HepG2 (cell line): ENCODE data around the gene DHH. TPM values are rescaled to one million over a fixed set of nuclear protein-coding genes. Genes with fewer than 3 reads are reported as not detected.

Experiments used
- FLYWCH1 ChIP-seq: sonication (generic); formaldehyde crosslinking; IDR thresholded peaks from 2 replicates; pipeline ENCODE4 v1.8.1; 2023; ENCODE audit warnings: mild to moderate bottlenecking, missing genetic modification reagents
- KLF16 ChIP-seq, 2 experiments: sonication (generic) in 1 of 2; formaldehyde crosslinking in 1 of 2; IDR thresholded peaks; 2 replicates each; pipeline versions ENCODE4 v1.6.1 to v1.8.0; 2016 to 2023; ENCODE audit warnings: missing genetic modification reagents in 2 of 2, missing compliant biosample characterization in 1 of 2
- NFKB2 ChIP-seq: sonication (generic); formaldehyde crosslinking; IDR thresholded peaks from 2 replicates; pipeline ENCODE4 v1.4.0; 2020; ENCODE audit warnings: missing genetic modification reagents, borderline replicate concordance
- NRL ChIP-seq: sonication (generic); formaldehyde crosslinking; IDR thresholded peaks from 2 replicates; pipeline ENCODE4 v1.5.0; 2020; ENCODE audit warnings: missing genetic modification reagents, mild to moderate bottlenecking, moderate library complexity, borderline replicate concordance
- TOE1 ChIP-seq: sonication (generic); formaldehyde crosslinking; IDR thresholded peaks from 2 replicates; pipeline ENCODE4 v1.4.0; 2020; ENCODE audit warnings: mild to moderate bottlenecking, missing genetic modification reagents
- YY1 ChIP-seq: IDR thresholded peaks from 2 replicates; pipeline ENCODE4 v1.6.1; 2011; ENCODE audit warnings: low read length, low read depth, moderate library complexity, mild to moderate bottlenecking; ENCODE audit not compliant: insufficient read depth, insufficient replicate concordance
- ZNF549 ChIP-seq: sonication (generic); formaldehyde crosslinking; IDR thresholded peaks from 2 replicates; pipeline ENCODE4 v1.5.0; 2020; ENCODE audit warnings: missing genetic modification reagents
- ZNF572 ChIP-seq: sonication (generic); formaldehyde crosslinking; IDR thresholded peaks from 2 replicates; pipeline ENCODE4 v1.5.1; 2020; ENCODE audit warnings: mild to moderate bottlenecking, missing genetic modification reagents
- polyA plus RNA-seq, 8 experiments: library from polyadenylated mRNA; depleted of rRNA in 3 of 8; stranded (reverse) in 7 of 8; unstranded in 1 of 8; fragments of >200 nt; fragmentation: Illumina TruSeq in 4 of 8; extraction: Trizol in 4 of 8; gene quantifications; 2 replicates each; pipeline versions ENCODE4 v1.2.1 to v1.2.3, GENCODE V29; 2011 to 2016; ENCODE audit warnings: low read depth in 4 of 8, missing spikeins in 1 of 8, mixed read lengths in 1 of 8; ENCODE audit not compliant: insufficient read depth in 1 of 8
- total RNA-seq, 5 experiments: library from RNA; depleted of rRNA; stranded (reverse); fragments of >200 nt; fragmentation: Illumina TruSeq; extraction: Trizol; gene quantifications; 2 replicates each; pipeline ENCODE4 v1.2.3, GENCODE V29; 2016; ENCODE audit warnings: low read depth in 1 of 5
- TF ChIP-seq, protein P1 (sequence below): sonication (generic); formaldehyde crosslinking; IDR thresholded peaks from 2 replicates; pipeline ENCODE4 v1.8.0; 2022; ENCODE audit warnings: mild to moderate bottlenecking, missing genetic modification reagents, moderate library complexity
- TF ChIP-seq, protein P2 (sequence below): sonication (generic); formaldehyde crosslinking; conservative IDR thresholded peaks from 2 replicates; pipeline ENCODE4 v1.8.0; 2022; ENCODE audit warnings: mild to moderate bottlenecking, moderate library complexity, missing genetic modification reagents
- TF ChIP-seq, protein P3 (sequence below): IDR thresholded peaks from 2 replicates; pipeline ENCODE4 v1.6.1; 2016; ENCODE audit warnings: missing compliant biosample characterization, missing genetic modification reagents, borderline replicate concordance
- TF ChIP-seq, protein P4 (sequence below): sonication (generic); formaldehyde crosslinking; IDR thresholded peaks from 2 replicates; pipeline ENCODE4 v1.5.1; 2020; ENCODE audit warnings: missing genetic modification reagents, mild to moderate bottlenecking, borderline replicate concordance
- TF ChIP-seq, protein P5 (sequence below): IDR thresholded peaks from 2 replicates; pipeline ENCODE4 v1.6.1; 2016; ENCODE audit warnings: low read depth, control low read depth
- TF ChIP-seq, protein P6 (sequence below): sonication (generic); formaldehyde crosslinking; IDR thresholded peaks from 2 replicates; pipeline ENCODE4 v1.5.1; 2020; ENCODE audit warnings: mild to moderate bottlenecking, missing genetic modification reagents

Gene DHH
- total and polyA plus RNA-seq, 2 of the 13 experiments (the other 11 are each of a cell fraction or from before 2014, with no cell fraction given), result not detected

DNA sequence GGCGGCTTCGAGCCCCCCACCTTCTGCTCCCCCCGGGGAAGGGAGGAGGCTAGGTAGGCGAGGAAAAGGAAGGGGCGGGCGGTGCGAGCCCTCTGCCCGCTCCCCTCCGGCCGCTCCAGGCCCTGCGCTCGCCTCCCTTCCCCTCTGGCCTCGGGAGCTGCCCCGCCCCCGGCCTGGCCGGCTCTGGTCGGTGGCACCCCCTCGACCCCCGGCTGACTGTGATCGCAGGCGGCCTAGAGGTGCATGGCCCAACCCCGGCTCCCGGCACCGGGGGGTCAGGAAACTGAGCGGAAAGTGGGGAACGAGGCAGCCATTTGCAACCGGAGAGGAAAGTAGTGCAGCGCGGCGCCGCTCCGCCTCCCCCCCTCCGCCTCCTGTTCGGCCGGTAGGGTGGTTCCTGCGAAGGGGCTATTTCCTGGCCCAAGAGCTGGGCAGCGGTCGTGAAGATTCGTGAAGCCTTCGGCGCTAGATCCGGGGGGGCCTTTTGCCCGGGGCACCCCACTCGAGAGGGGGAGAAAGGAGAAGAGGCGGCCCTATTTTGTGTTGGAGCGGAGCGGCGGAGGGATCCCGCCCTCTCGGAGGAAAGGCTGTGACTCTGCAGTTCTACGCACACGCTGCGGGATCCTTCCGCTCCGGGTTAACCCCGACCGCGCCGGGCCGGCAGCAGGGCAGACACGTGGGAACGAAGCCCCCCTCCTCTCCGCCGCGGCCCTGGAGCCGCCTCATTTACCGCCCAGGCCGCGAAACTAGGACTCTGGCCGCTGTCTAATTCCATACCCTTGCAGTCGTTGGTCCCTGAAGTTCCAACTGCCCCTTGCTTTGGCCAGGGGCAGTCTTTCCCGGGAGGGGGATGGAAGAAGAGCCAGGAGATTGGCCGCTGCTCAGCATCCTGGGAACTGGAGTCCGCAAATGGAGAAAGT lies 34.1 kb downstream of the DHH start, which contains the start of gene KMT2D (continued):
- TF ChIP-seq, protein P1, sequence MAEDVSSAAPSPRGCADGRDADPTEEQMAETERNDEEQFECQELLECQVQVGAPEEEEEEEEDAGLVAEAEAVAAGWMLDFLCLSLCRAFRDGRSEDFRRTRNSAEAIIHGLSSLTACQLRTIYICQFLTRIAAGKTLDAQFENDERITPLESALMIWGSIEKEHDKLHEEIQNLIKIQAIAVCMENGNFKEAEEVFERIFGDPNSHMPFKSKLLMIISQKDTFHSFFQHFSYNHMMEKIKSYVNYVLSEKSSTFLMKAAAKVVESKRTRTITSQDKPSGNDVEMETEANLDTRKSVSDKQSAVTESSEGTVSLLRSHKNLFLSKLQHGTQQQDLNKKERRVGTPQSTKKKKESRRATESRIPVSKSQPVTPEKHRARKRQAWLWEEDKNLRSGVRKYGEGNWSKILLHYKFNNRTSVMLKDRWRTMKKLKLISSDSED (CRISPR knock-in tag), result no peak
- TF ChIP-seq, protein P2, sequence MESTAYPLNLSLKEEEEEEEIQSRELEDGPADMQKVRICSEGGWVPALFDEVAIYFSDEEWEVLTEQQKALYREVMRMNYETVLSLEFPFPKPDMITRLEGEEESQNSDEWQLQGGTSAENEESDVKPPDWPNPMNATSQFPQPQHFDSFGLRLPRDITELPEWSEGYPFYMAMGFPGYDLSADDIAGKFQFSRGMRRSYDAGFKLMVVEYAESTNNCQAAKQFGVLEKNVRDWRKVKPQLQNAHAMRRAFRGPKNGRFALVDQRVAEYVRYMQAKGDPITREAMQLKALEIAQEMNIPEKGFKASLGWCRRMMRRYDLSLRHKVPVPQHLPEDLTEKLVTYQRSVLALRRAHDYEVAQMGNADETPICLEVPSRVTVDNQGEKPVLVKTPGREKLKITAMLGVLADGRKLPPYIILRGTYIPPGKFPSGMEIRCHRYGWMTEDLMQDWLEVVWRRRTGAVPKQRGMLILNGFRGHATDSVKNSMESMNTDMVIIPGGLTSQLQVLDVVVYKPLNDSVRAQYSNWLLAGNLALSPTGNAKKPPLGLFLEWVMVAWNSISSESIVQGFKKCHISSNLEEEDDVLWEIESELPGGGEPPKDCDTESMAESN (CRISPR knock-in tag), result peak; percentile 79
- TF ChIP-seq, protein P3, sequence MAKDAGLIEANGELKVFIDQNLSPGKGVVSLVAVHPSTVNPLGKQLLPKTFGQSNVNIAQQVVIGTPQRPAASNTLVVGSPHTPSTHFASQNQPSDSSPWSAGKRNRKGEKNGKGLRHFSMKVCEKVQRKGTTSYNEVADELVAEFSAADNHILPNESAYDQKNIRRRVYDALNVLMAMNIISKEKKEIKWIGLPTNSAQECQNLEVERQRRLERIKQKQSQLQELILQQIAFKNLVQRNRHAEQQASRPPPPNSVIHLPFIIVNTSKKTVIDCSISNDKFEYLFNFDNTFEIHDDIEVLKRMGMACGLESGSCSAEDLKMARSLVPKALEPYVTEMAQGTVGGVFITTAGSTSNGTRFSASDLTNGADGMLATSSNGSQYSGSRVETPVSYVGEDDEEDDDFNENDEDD, result peak; percentile 71; the same call in 1 of the 2 replicates
- TF ChIP-seq, protein P4, sequence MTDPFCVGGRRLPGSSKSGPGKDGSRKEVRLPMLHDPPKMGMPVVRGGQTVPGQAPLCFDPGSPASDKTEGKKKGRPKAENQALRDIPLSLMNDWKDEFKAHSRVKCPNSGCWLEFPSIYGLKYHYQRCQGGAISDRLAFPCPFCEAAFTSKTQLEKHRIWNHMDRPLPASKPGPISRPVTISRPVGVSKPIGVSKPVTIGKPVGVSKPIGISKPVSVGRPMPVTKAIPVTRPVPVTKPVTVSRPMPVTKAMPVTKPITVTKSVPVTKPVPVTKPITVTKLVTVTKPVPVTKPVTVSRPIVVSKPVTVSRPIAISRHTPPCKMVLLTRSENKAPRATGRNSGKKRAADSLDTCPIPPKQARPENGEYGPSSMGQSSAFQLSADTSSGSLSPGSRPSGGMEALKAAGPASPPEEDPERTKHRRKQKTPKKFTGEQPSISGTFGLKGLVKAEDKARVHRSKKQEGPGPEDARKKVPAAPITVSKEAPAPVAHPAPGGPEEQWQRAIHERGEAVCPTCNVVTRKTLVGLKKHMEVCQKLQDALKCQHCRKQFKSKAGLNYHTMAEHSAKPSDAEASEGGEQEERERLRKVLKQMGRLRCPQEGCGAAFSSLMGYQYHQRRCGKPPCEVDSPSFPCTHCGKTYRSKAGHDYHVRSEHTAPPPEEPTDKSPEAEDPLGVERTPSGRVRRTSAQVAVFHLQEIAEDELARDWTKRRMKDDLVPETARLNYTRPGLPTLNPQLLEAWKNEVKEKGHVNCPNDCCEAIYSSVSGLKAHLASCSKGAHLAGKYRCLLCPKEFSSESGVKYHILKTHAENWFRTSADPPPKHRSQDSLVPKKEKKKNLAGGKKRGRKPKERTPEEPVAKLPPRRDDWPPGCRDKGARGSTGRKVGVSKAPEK, result 0 out of 2 replicates have a peak, but pooled peaks have one; percentile 51
- TF ChIP-seq YY1 (peak; percentile 89), TOE1 (CRISPR knock-in tag) (0 out of 2 replicates have a peak, but pooled peaks have one; percentile 24), FLYWCH1 (0 out of 2 replicates have a peak, but pooled peaks have one; percentile 83), NFKB2 (CRISPR knock-in tag) (peak; percentile 71; the same call in 1 of the 2 replicates), KLF16 (CRISPR knock-in tag; IDR thresholded peaks at IDR 0.05) (peak in 1 of 2 experiments; percentile 94; a peak in 2 of 4 replicates), ZNF572 (CRISPR knock-in tag) (no peak), ZNF549 (CRISPR knock-in tag) (no peak), NRL (CRISPR knock-in tag) (no peak; the same call in none of the 2 replicates)
- TF ChIP-seq, protein P5, sequence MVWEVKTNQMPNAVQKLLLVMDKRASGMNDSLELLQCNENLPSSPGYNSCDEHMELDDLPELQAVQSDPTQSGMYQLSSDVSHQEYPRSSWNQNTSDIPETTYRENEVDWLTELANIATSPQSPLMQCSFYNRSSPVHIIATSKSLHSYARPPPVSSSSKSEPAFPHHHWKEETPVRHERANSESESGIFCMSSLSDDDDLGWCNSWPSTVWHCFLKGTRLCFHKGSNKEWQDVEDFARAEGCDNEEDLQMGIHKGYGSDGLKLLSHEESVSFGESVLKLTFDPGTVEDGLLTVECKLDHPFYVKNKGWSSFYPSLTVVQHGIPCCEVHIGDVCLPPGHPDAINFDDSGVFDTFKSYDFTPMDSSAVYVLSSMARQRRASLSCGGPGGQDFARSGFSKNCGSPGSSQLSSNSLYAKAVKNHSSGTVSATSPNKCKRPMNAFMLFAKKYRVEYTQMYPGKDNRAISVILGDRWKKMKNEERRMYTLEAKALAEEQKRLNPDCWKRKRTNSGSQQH (CRISPR knock-in tag), result peak; percentile 60; the same call in 1 of the 2 replicates
- TF ChIP-seq, protein P6, sequence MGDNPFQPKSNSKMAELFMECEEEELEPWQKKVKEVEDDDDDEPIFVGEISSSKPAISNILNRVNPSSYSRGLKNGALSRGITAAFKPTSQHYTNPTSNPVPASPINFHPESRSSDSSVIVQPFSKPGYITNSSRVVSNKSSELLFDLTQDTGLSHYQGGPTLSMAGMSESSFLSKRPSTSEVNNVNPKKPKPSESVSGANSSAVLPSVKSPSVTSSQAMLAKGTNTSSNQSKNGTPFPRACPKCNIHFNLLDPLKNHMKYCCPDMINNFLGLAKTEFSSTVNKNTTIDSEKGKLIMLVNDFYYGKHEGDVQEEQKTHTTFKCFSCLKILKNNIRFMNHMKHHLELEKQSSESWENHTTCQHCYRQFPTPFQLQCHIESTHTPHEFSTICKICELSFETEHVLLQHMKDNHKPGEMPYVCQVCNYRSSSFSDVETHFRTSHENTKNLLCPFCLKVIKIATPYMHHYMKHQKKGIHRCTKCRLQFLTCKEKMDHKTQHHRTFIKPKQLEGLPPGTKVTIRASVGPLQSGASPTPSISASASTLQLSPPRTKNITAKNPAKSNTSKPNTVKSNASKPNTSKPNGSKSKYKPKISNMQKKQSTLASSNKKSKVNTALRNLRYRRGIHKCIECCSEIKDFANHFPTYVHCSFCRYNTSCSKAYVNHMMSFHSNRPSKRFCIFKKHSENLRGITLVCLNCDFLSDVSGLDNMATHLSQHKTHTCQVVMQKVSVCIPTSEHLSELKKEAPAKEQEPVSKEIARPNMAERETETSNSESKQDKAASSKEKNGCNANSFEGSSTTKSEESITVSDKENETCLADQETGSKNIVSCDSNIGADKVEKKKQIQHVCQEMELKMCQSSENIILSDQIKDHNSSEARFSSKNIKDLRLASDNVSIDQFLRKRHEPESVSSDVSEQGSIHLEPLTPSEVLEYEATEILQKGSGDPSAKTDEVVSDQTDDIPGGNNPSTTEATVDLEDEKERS (CRISPR knock-in tag), result peak; percentile 72
